ENCODE measurements around the gene DIAPH2. TPM values are rescaled to one million over a fixed set of nuclear protein-coding genes. Genes with fewer than 3 reads are reported as not detected.

DIAPH2 gene
- total RNA-seq, 2 donors from 2014 or later = 15.2 to 23.3 TPM

DNA sequence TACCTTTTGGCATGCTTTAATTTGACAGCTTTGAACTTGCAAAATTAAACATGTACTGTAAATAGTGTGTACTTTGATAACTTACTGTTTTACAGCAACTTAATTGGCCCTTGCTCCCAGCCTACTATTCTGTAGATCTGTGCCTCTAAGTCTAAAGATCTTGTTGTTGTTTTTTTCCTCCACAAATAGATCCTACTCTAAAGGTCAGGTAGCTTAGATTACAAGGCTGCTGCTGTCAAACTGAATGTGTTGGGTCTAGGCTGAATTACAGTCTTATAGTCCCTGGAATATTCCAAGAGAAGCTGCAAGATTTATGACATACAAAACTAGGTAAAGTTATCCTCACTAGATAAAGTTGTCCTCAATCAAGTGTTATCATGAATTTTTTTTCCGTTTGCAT, 18.7 kb downstream of the DIAPH2 start:
- WGBS, 2 donors = 42 to 61% methylated on average over 1 of the region's 1 CpG
- TF ChIP-seq, protein P1, sequence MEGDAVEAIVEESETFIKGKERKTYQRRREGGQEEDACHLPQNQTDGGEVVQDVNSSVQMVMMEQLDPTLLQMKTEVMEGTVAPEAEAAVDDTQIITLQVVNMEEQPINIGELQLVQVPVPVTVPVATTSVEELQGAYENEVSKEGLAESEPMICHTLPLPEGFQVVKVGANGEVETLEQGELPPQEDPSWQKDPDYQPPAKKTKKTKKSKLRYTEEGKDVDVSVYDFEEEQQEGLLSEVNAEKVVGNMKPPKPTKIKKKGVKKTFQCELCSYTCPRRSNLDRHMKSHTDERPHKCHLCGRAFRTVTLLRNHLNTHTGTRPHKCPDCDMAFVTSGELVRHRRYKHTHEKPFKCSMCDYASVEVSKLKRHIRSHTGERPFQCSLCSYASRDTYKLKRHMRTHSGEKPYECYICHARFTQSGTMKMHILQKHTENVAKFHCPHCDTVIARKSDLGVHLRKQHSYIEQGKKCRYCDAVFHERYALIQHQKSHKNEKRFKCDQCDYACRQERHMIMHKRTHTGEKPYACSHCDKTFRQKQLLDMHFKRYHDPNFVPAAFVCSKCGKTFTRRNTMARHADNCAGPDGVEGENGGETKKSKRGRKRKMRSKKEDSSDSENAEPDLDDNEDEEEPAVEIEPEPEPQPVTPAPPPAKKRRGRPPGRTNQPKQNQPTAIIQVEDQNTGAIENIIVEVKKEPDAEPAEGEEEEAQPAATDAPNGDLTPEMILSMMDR (IDR thresholded peaks at IDR 0.05) = no peak
- no peak for TF ChIP-seq POLR2A (IDR thresholded peaks at IDR 0.05)
- H3K27ac ChIP-seq = no peak overlapping the region
- no peak overlapping the region for H3K4me3 ChIP-seq
- H3K4me1 ChIP-seq = no peaks in the 10 kb centered on the region
- intact Hi-C loops (cut with DNase I) = no loop called here
- ATAC-seq (no peak), DNase-seq (no peak)
- no peaks in the 10 kb centered on the region for H3K9me3 ChIP-seq
- no peaks in the 10 kb centered on the region for H3K36me3 ChIP-seq (replicated peaks in 1 of 2; ENCODE audit: insufficient read depth in 1 of 2, low read depth in 2 of 2)
- no peaks in the 10 kb centered on the region for H3K27me3 ChIP-seq

DNA sequence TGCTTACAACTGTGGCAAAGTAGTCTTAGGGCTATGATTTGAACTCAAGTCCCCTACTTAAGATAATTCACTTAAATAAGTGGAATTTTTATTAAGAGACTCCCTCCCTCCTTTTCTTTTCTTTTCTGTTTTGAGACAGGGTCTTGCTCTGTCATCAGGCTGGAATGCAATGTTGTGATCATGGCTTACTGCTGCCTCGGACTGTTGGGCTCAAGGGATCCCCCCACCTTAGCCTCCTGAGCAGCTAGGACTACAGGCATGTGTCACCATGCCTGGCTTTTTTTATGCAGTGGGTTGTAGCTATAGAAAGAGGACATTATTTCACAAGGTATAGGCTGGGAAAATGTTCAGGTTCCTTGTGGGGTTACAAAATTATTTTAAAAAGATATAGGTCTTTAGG, 19.2 kb downstream of the DIAPH2 start:
- ATAC-seq = no peak
- intact Hi-C loops (cut with DNase I) = no loop called here

DNA sequence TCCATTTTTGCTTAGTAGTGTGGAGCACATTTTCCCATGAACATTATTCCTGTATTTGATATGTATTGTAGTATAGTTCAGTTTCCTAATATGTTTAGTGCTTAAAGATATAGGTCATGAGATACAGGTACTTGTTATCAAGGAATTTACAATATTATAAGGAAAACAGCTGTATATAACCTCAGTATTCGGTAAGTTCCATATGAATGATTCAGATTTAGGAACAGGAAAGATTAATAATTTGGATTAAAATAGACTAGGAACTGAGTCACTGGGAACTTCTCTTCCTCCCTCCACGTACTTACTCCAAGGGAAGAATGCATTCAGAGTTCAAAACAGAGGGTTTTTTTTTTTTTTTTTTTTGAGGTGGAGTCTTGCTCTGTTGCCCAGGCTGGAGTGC, 20.0 kb downstream of the DIAPH2 start:
- no peak overlapping the region for H3K4me3 ChIP-seq
- H3K27me3 ChIP-seq = no peaks in the 10 kb centered on the region
- ATAC-seq (no peak), DNase-seq (no peak)
- H3K4me1 ChIP-seq = no peaks in the 10 kb centered on the region
- no peaks in the 10 kb centered on the region for H3K9me3 ChIP-seq
- TF ChIP-seq POLR2A (IDR thresholded peaks at IDR 0.05) = no peak
- TF ChIP-seq, protein P1 (IDR thresholded peaks at IDR 0.05) = no peak
- intact Hi-C loops (cut with DNase I) = no loop called here
- whole genome bisulfite sequencing, 2 donors = 78 to 93% methylated on average over 2 of the region's 2 CpGs
- no peak overlapping the region for H3K27ac ChIP-seq
- H3K36me3 ChIP-seq (replicated peaks in 1 of 2; ENCODE audit: insufficient read depth in 1 of 2, low read depth in 2 of 2) = no peaks in the 10 kb centered on the region

More for the DNA sequence above, 19.2 kb downstream of the DIAPH2 start:
- no peaks in the 10 kb centered on the region for H3K27me3 ChIP-seq
- no peaks in the 10 kb centered on the region for H3K4me1 ChIP-seq
- H3K4me3 ChIP-seq = no peak overlapping the region
- DNase-seq = no peak
- H3K9me3 ChIP-seq = no peaks in the 10 kb centered on the region
- no peak overlapping the region for H3K27ac ChIP-seq
- TF ChIP-seq, protein P1 (IDR thresholded peaks at IDR 0.05) = no peak
- no peak for TF ChIP-seq POLR2A (IDR thresholded peaks at IDR 0.05)
- 75 to 89% methylated on average over 1 of the region's 1 CpG for WGBS, 2 donors
- no peaks in the 10 kb centered on the region for H3K36me3 ChIP-seq (replicated peaks in 1 of 2; ENCODE audit: insufficient read depth in 1 of 2, low read depth in 2 of 2)

DNA sequence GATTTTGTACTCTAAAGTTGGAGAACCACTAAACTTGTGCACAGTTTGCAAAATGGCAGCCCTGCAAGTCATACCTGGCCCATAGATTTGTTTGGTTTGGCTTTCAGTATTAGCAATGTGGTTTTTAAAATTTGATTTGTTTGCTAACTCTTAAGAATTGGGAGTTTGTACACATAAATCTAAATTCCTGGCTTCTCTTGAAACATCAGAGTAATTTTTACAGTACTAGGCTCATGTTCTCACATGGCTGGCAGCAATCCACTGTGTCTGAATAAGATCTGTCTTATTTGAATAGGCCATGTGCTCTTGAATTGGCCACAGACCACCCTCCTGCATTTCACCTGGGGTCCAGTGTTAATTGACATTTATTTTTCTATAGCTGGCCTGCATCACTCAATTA, 21.3 kb downstream of the DIAPH2 start:
- H3K36me3 ChIP-seq (replicated peaks in 1 of 2; ENCODE audit: insufficient read depth in 1 of 2, low read depth in 2 of 2) = no peaks in the 10 kb centered on the region
- no peak overlapping the region for H3K4me3 ChIP-seq
- ATAC-seq (no peak), DNase-seq (no peak)
- no peak for TF ChIP-seq POLR2A (IDR thresholded peaks at IDR 0.05)
- TF ChIP-seq, protein P1 (IDR thresholded peaks at IDR 0.05) = no peak
- H3K9me3 ChIP-seq = no peaks in the 10 kb centered on the region
- no peak overlapping the region for H3K27ac ChIP-seq
- H3K27me3 ChIP-seq = no peaks in the 10 kb centered on the region
- H3K4me1 ChIP-seq = no peaks in the 10 kb centered on the region
- intact Hi-C loops (cut with DNase I) = no loop called here

DNA sequence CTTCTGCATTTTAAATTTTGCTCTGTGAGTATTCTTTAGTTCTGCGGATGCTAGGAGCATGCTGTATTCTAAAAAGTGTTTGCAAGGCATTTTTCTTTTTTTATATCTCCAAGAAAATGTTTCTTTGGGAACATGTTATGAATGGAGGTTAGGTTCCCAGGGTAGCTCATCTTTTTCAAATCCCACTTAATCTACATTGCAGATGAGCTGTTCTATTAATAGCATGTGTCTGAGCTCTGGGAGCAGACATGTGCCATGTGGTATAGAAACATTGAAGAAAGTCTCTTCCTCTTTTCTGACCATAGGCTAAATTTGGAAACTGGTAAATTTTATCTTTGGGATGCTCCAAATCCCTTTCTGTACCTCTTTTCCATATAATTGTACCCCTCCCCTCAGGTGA, 23.2 kb downstream of the DIAPH2 start:
- intact Hi-C loops (cut with DNase I) = no loop called here
- DNase-seq = no peak
- Histone ChIP-seq H3K27ac (no peak overlapping the region), H3K4me1 (no peaks in the 10 kb centered on the region), H3K4me3 (no peak overlapping the region), H3K27me3 (no peaks in the 10 kb centered on the region), H3K9me3 (no peaks in the 10 kb centered on the region), H3K36me3 (replicated peaks in 1 of 2; ENCODE audit: insufficient read depth in 1 of 2, low read depth in 2 of 2) (no peaks in the 10 kb centered on the region)
- WGBS, 2 donors = 80 to 100% methylated on average over 1 of the region's 1 CpG
- TF ChIP-seq, protein P1 (IDR thresholded peaks at IDR 0.05) = no peak
- no peak for TF ChIP-seq POLR2A (IDR thresholded peaks at IDR 0.05)
- ATAC-seq = no peak

All from body of pancreas (tissue), 4 donors.